GM19455 (cell line): Measurements from ENCODE around the gene RNF167.

Source experiments
- ATAC-seq: cut with Tn5 transposase; IDR thresholded peaks from one replicate; pipeline ENCODE4 v1.9.1; 2021; ENCODE audit not compliant: unreplicated experiment

RNF167 gene

DNA sequence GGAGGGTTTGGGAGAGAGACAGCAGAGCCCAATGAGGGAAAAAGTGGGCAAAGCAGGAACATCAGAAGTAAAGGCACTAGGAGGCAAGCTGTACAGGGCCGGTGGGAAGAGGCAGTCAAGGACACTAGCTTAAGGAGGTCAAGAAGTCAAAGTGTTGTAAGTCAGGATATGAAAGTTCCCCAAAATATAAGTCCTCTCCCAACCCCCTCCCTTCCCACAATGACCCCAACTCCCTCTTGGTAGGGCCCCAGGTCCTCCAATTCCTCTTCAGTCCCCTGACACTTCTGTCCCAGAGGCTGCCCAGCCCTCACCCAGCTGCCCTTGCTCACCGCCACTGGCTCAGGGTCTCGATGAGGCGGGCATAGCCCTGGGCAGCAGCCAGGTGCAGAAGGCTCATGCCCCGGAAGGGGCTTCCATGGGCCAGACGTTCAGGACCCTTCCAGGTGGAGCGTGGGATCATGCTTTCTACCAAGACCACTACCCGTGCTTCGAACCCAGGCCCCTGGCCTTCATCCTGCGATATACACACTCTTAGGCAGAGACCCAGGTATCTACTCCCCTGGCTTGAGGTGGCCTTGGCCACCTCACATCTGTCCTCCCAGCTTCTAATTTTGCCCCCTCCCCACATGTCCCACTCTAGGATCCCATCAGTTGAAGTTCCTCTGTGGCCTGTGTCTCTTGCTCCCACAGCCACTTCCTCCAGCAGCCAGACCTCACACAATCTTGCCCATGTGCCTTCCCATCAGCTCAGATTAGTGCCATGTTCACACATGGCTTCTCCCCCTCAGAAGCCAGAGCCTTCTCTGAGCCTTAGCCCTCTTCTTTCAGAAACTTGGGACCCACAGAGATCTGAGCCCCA, 33.4 kb downstream of the RNF167 start:
- ATAC-seq: no peak

DNA sequence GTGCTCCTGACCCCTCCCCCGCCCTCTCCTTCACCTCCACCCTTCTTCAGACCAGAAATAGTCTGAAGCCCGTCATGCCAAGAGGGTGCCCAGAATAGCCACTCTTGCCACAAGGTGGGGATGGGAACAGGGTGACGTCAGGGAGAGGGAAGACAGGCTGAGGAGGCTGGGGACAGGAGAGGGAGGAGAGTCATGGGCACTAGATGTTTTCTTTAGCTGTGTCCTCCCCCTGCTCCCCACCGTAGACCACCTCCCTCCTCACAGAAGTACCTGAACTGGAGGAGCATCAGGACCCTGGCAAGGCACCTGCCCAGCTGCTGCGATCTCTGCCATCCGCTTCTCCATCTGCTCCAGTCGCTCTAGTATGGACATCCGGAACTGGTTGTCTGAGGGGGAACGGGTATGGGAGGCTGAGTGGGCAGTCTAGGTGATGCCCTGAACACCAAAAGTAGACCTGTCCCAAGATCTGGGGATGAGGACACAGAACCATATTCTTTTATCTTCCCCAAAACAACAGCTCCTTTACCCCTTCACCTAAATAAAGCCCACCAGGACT, 34.1 kb downstream of the RNF167 start:
- ATAC-seq: no peak

DNA sequence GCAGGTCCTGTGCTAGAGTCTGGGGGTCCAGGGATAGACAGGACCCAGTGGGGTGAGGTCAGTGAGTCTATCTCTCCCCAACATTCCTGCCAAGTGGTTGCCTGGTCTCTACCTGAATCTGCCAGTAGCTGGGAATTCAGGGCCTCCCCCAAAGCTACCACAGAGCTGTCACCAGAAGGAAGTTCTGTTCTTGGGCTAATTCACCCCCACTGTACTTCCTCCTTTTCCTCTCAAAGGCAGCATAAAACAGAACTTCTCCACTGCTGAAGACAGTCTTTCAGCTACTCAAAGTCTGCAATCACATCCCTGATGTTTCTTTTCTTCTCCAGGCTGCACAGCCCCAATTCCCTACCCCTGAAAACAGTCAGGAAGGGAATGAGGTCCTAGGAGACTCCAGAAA, 38.7 kb downstream of the RNF167 start:
- ATAC-seq: no peak

DNA sequence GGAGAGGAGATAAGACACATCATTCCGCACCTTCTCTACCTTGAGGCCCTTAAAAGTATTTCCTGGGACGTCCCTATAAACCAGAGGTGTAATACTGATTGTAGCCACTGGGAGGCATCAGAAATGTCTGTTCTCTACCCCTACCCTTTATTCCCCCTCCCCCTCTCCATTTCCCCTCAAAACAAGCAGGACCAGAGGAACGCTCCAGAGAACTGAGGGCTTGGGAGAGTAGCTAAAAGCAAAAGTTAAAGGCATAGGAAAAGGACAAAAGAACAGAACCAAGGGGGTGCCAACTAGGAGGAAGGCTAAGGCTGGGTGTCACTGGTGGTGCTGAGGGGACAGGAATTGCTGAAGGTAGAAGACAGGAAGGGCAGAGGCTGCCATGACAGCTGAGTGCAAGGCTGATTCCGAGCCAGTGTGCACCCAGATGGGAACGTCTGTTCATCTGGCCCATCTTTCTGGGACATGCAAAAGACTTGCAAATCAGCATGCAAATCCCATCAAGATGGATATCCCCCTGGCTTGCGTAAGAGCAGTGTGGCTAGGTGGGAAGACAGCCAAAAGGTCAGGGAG, 40.7 kb downstream of the RNF167 start:
- no peak for ATAC-seq

DNA sequence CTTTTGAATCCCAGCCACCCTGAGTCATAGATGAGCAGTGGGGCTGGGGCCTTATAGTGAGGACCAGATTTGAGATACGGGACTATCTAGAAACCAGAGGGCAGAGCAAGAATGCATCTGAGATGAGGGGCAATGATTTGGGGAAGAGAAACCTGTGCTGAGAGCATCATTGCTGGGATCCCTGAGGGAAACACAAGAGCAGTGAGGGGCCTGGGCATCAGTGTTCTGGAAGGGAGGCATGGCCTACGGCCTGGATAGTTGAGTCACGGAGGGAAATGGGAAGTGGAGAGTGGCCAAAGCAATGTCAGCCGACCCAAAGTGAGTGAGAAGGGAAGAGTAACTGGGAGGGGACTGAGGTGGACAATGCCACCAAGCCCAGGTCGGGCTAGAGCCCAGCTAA, 42.2 kb downstream of the RNF167 start:
- no peak for ATAC-seq

DNA sequence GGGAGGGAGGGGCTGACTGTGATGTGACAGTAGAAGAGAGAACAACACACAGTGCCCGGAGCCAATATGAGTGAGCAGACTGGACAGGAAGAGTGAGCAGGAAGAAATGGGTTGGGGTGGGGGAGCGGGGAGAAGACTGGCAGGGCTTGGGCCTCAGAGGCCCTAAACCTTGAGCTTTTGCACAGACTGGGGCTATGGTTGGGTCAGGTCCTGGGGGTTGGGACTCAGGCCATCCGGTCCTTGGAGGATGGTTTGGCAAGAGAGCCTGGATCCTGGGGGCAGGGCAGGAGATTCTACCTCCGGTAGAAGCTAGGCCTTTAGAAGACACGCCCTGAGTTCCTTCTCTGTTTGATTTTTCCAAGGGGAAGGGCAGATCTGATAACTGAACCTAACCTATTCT, 46.3 kb downstream of the RNF167 start:
- no peak for ATAC-seq

DNA sequence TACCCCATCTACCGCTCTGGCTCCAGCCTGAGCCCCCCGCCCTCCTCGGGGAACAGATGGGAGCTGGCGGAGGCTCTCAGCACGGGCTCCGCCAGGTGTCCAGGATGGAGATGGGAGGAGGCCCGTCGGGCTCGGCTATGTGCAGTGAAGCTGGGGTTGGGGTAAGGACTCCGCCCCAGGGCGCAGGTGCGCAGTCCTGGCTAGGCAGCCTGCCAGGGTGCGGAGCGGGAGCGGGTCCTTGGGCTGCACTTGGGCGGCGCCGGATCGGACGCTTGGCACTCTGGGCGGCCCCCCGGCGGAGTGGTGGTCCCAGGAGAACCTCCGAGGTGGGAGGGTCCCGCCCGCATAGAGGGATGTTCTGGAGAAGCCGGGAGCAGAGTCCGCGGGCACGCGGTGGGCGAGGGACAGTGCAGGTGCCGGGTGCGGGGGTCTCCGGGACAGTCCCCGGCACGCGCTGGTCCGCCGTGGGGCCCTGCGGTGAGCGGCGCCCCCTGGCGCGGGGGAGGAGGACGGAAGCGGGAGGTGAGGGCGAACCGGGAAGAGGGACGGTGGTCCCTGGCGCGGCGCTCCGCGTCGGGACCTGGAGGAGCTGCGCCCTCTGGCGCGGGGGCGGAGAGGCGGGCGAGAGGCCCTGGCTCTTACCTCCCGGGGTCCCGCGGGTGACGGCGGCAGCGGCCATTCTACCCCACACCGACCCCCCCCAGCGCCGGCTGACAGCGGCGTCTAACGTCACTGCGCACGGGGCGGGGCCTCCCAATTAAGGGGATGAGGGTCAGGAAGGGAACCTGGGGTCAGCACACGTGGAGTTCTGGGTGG, 47.1 kb downstream of the RNF167 start, which contains the start of gene CAMTA2:
Gene CAMTA2 (minus strand): TSS at position 725 of the 816 bp plus-strand sequence. CDS start 1,453 bp downstream, outside the sequence.
- ATAC-seq: peak; percentile 59

DNA sequence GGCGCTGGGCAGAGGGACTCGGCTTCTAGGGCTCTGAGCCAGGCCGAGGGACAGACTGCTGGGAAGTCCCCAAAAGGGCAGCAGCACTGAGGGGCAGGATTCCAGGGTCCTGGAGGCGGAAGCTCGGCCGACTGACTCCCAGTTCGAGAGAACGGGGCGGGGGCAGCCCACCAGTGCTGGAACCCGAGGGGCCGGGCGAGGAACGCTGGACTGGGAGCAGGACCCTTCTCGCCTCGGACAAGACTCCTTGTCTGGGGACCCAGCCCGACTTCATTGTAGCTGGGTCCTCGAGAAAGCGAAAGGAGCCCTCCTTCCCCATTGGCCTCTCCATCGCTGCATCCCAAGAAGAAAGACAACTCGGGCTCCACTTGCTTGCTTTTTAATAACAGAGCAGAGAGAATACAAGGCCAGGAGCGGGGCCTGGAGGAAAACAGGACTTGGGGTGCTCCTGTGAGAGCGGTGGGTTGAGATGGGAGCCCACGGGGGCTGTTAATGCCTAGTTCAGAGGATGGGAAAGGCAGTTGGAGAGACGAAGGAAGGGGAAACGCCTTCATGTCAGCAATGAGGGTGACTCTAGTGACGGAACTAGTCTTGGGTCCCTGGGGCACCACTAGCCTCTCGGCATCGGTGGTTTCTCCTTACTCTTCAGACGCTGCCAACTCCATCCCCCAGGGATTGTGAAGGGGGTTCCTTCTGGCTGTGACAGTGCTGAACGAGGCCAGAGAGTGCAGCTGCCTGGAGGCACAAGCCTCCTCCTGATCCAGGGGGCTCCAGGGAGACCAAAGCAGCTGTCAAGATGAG, 47.9 kb downstream of the RNF167 start:
- no peak for ATAC-seq

DNA sequence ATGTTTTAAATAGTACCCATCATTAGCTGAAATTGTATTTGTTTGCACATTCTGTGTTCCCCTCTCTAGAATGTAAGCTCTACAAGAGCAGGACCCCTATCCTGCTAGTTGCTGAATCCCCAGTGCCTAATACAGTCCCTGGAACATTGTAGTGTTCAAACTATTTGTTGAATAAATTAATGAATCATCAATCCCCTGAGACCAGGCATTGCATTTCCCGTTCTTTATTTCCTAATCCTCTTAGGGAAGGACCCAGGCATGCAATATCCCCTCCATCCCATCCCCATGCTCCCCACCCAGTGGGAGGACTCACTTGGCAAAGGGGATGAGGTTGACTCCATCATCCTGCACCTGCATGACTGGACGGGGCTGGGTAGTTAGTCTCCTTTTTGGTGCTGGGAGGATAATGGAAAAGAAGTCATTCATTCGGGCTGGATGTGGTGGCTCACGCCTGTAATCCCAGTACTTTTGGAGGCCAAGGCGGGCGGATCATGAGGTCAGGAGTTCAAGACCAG, 54.1 kb downstream of the RNF167 start:
- no peak for ATAC-seq
